A673 (cell line): Measurements from ENCODE around the gene SDR39U1. TPM values are rescaled to one million over a fixed set of nuclear protein-coding genes. Genes with fewer than 3 reads are reported as not detected.

ENCODE experiments used
- BruUV-seq: library from RNA; stranded (reverse); fragments of 400-500 nt; replicated peaks from 2 replicates; lab custom pipeline; 2021; lab: Mats Ljungman, UMichigan
- CTCF ChIA-PET: fragments of 300-600 bp; sonication (Branson Sonifier 250); formaldehyde crosslinking; loops from one replicate; lab custom pipeline; 2022; ENCODE audit warnings: antibody characterized with exemption; lab: Charles Lee
- POLR2A ChIA-PET: fragments of 300-600 bp; sonication (Branson Sonifier 250); formaldehyde crosslinking; loops from one replicate; lab custom pipeline; 2022; ENCODE audit warnings: antibody characterized with exemption; ENCODE audit not compliant: low non-redundant PET; lab: Charles Lee
- DNase-seq: peaks from one replicate; pipeline ENCODE4 v3.0.0-alpha.2; 2015; ENCODE audit warnings: low spot score
- H3K27ac ChIP-seq: fragments of 200-600 bp; sonication (generic); 2 replicates; pipeline ENCODE4 v1.5.1; 2016; ENCODE audit warnings: mixed run types, low read depth, mild to moderate bottlenecking, mixed read lengths, antibody characterized with exemption, low read length; ENCODE audit not compliant: poor library complexity, severe bottlenecking
- H3K27me3 ChIP-seq: fragments of 200-600 bp; sonication (generic); replicated peaks from 2 replicates; pipeline ENCODE4 v1.6.1; 2017; ENCODE audit warnings: mixed run types, low read depth, mild to moderate bottlenecking, mixed read lengths, antibody characterized with exemption, low read length; ENCODE audit not compliant: insufficient read depth, poor library complexity
- H3K36me3 ChIP-seq: fragments of 200-600 bp; sonication (generic); 2 replicates; pipeline ENCODE4 v1.6.1; 2016; ENCODE audit warnings: mixed run types, mild to moderate bottlenecking, mixed read lengths, antibody characterized with exemption, low read length; ENCODE audit not compliant: insufficient read depth, poor library complexity, severe bottlenecking
- H3K4me1 ChIP-seq: fragments of 200-600 bp; sonication (generic); 2 replicates; pipeline ENCODE4 v1.6.1; 2017; ENCODE audit warnings: mixed run types, mild to moderate bottlenecking, mixed read lengths, antibody characterized with exemption, low read length; ENCODE audit not compliant: insufficient read depth, poor library complexity, severe bottlenecking
- H3K4me3 ChIP-seq: fragments of 200-600 bp; sonication (generic); 2 replicates; pipeline ENCODE4 v1.5.1; 2016; ENCODE audit warnings: low read depth, mixed run types, mild to moderate bottlenecking, mixed read lengths, low read length; ENCODE audit not compliant: poor library complexity, severe bottlenecking
- H3K9me3 ChIP-seq: fragments of 200-600 bp; sonication (generic); 2 replicates; pipeline ENCODE4 v1.6.1; 2016; ENCODE audit warnings: mixed run types, low read depth, mild to moderate bottlenecking, mixed read lengths, antibody characterized with exemption, low read length; ENCODE audit not compliant: poor library complexity, severe bottlenecking
- EZH2 ChIP-seq: fragments of 200-600 bp; sonication (generic); IDR thresholded peaks from 2 replicates; pipeline ENCODE4 v1.6.1; 2017; ENCODE audit warnings: borderline replicate concordance, low read depth, mild to moderate bottlenecking, mixed read lengths, antibody characterized with exemption, low read length; ENCODE audit not compliant: poor library complexity, severe bottlenecking
- intact Hi-C: fragments of 100-400 bp; cut with micrococcal nuclease; formaldehyde crosslinking; loops from one replicate; pipeline ENCODE4 v1.10.0; 2022; ENCODE audit not compliant: unreplicated experiment
- total RNA-seq: library from RNA; stranded (reverse); gene quantifications from 2 replicates; pipeline ENCODE4 v1.2.3, GENCODE V29; 2021
- TF ChIP-seq, protein P1 (sequence below): fragments of 300-800, 200-600 bp; sonication (generic); conservative IDR thresholded peaks from 2 replicates; pipeline ENCODE4 v1.5.1; 2017; ENCODE audit warnings: low read depth, mild to moderate bottlenecking, antibody characterized with exemption, low read length, moderate library complexity, mixed read lengths

SDR39U1 gene
- total RNA-seq, 1 experiment from 2014 or later: 49.1 TPM

DNA sequence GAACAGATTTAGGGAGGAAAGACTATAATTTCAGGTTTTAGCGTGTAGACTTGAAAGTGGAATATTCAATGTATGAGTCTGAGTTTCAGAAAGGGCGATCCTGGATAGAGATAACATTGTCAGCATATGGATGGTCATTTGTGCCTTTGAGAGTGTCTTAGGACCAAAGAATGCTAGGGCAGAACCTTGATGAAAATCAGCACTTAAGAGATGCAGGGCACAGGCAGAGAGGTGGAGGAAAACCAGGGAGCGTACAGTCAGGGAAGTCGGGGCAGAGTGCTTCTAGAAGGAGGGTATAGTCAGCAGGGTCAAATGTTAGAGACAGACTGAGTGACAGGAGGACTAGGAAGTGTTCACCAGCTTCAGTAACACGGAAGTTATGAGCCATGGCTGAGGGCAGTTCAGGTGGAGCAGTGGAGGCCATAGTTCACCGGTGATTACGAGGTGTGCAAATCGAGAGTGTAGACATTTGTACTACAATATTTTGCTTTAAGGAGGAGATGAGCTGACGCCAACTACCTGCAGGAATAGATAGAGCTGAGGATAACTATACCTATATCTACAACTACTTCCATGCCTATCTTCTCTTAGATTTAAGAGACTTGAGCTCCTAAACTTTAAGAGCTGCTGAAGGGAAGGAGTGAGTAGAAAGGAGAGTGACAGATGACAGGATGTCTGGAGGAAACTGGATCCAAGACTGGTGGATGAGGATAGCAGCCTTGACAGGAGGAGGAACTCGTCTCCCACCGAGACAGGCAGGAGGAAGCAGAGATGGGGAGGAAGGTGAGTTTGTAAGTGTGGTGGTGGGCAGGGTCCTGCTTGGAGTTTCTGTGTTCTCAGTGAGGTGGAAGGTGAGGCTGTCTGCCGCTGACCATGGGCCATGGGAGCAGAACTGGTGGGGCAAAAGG lies 19.6 kb downstream of the SDR39U1 start:
- no peak for DNase-seq
- ChIA-PET CTCF (interaction anchor here (1.1 kb wide), 1 partner anchor 9 kb away, joined by 6 read pairs; no protein-coding TSS in a partner anchor), POLR2A (no interaction called here)
- no peak overlapping the region for H3K27ac ChIP-seq
- H3K4me1 ChIP-seq: no peaks in the 10 kb centered on the region
- H3K36me3 ChIP-seq: no peaks in the 10 kb centered on the region
- no TSS peak for BruUV-seq
- no peak overlapping the region for H3K4me3 ChIP-seq
- no peaks in the 10 kb centered on the region for H3K27me3 ChIP-seq
- intact Hi-C loops: no loop called here
- TF ChIP-seq, protein P1, sequence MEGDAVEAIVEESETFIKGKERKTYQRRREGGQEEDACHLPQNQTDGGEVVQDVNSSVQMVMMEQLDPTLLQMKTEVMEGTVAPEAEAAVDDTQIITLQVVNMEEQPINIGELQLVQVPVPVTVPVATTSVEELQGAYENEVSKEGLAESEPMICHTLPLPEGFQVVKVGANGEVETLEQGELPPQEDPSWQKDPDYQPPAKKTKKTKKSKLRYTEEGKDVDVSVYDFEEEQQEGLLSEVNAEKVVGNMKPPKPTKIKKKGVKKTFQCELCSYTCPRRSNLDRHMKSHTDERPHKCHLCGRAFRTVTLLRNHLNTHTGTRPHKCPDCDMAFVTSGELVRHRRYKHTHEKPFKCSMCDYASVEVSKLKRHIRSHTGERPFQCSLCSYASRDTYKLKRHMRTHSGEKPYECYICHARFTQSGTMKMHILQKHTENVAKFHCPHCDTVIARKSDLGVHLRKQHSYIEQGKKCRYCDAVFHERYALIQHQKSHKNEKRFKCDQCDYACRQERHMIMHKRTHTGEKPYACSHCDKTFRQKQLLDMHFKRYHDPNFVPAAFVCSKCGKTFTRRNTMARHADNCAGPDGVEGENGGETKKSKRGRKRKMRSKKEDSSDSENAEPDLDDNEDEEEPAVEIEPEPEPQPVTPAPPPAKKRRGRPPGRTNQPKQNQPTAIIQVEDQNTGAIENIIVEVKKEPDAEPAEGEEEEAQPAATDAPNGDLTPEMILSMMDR: no peak
- TF ChIP-seq EZH2: no peak
- H3K9me3 ChIP-seq: no peaks in the 10 kb centered on the region

DNA sequence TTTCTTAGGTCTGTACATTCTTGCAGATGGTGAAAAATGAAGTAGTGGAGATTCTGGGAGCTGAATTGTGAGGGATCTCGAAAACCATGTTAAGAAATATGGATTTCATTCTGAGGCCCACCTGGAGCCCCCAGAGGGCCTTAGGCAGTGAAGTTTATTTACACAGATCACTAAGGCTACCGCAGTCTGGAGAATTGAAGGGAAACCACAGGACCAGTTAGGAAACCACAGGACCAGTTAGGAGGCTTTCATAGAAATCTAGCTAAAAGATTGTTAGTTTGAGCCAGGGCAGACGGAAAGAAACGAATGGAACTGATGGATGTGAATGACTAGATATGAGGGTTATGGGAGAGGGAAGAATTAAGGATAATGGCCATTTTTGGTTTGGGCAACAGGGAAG lies 20.3 kb downstream of the SDR39U1 start:
- ChIA-PET POLR2A (no interaction called here), CTCF (no interaction called here)
- Histone ChIP-seq H3K27ac (no peak overlapping the region), H3K9me3 (no peaks in the 10 kb centered on the region), H3K36me3 (no peaks in the 10 kb centered on the region), H3K4me1 (no peaks in the 10 kb centered on the region), H3K4me3 (no peak overlapping the region), H3K27me3 (no peaks in the 10 kb centered on the region)
- no peak for TF ChIP-seq EZH2
- TF ChIP-seq, protein P1: no peak
- no TSS peak for BruUV-seq
- DNase-seq: no peak
- intact Hi-C loops: no loop called here

DNA sequence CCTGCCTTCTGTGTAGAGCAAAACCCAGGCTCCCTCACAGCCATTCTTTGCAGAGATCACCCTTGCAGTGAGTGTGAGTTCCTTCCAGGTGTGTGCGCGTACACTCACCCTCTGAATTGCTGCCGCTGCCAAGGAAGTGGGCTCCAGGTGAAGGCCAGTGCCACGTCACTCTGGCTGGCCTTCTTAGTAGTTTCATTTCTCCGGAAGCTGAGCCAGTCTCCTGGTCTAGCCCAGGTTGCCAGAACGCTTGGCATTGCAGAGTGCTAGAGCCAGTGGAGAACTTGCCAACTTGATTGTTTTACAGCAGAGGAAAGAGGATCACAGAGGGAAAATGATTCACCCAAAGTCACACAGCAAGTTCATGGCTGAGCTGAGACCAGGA lies 24.1 kb downstream of the SDR39U1 start:
- no peak for DNase-seq
- ChIA-PET POLR2A (no interaction called here), CTCF (interaction anchor here (1.1 kb wide), 1 partner anchor 13 kb away, joined by 5 read pairs; no protein-coding TSS in a partner anchor)
- intact Hi-C loops: no loop called here
- no peaks in the 10 kb centered on the region for H3K27me3 ChIP-seq
- no TSS peak for BruUV-seq
- H3K4me1 ChIP-seq: no peaks in the 10 kb centered on the region
- no peak overlapping the region for H3K27ac ChIP-seq
- no peaks in the 10 kb centered on the region for H3K36me3 ChIP-seq
- H3K9me3 ChIP-seq: no peaks in the 10 kb centered on the region
- TF ChIP-seq, protein P1: no peak
- H3K4me3 ChIP-seq: no peak overlapping the region
